HepG2 (cell line): Measurements from ENCODE around the gene UBC. TPM values are rescaled to one million over a fixed set of nuclear protein-coding genes. Genes with fewer than 3 reads are reported as not detected.

Source experiments
- AHDC1 ChIP-seq: sonication (generic); formaldehyde crosslinking; IDR thresholded peaks from 2 replicates; pipeline ENCODE4 v1.5.1; 2020; ENCODE audit warnings: mild to moderate bottlenecking, missing genetic modification reagents, borderline replicate concordance
- ARID4A ChIP-seq: sonication (generic); formaldehyde crosslinking; IDR thresholded peaks from 2 replicates; pipeline ENCODE4 v1.5.0; 2020; ENCODE audit warnings: mild to moderate bottlenecking, missing genetic modification reagents, borderline replicate concordance
- FLYWCH1 ChIP-seq: sonication (generic); formaldehyde crosslinking; IDR thresholded peaks from 2 replicates; pipeline ENCODE4 v1.8.1; 2023; ENCODE audit warnings: mild to moderate bottlenecking, missing genetic modification reagents
- FOXP1 ChIP-seq, 2 experiments: fragments of 450-650 bp in 1 of 2; IDR thresholded peaks; 2 replicates each; pipeline ENCODE4 v1.6.1; 2017 to 2018; ENCODE audit warnings: antibody characterized with exemption in 1 of 2
- HNRNPK ChIP-seq: fragments of 200-400 bp; formaldehyde crosslinking; IDR thresholded peaks from 2 replicates; pipeline ENCODE4 v1.6.1; 2018; ENCODE audit warnings: low read length, low read depth, moderate library complexity, mild to moderate bottlenecking; ENCODE audit not compliant: poor library complexity, severe bottlenecking
- PHF20 ChIP-seq: sonication (generic); formaldehyde crosslinking; IDR thresholded peaks from 2 replicates; pipeline ENCODE4 v1.5.0; 2020; ENCODE audit warnings: mild to moderate bottlenecking, missing genetic modification reagents
- RNF2 ChIP-seq: fragments of 450-650 bp; conservative IDR thresholded peaks from 2 replicates; pipeline ENCODE4 v1.6.1; 2016; ENCODE audit warnings: low read depth
- SETDB1 ChIP-seq: sonication (generic); formaldehyde crosslinking; IDR thresholded peaks from 2 replicates; pipeline ENCODE4 v1.5.1; 2020; ENCODE audit warnings: missing genetic modification reagents, mild to moderate bottlenecking, borderline replicate concordance
- SPEN ChIP-seq: sonication (generic); formaldehyde crosslinking; IDR thresholded peaks from 2 replicates; pipeline ENCODE4 v1.5.1; 2020; ENCODE audit warnings: low read depth, mild to moderate bottlenecking, missing genetic modification reagents
- SYNCRIP ChIP-seq: fragments of 200-400 bp; formaldehyde crosslinking; IDR thresholded peaks from 2 replicates; pipeline ENCODE4 v1.6.1; 2018; ENCODE audit warnings: mild to moderate bottlenecking, low read depth, low read length; ENCODE audit not compliant: insufficient read depth
- TCF12 ChIP-seq, 2 experiments: fragments of 450-650 bp in 1 of 2; sonication (generic) in 1 of 2; formaldehyde crosslinking in 1 of 2; IDR thresholded peaks; 2 replicates each; pipeline versions ENCODE4 v1.6.1 to v1.8.0; 2017 to 2022; ENCODE audit warnings: antibody characterized with exemption in 1 of 2, mild to moderate bottlenecking in 1 of 2, missing genetic modification reagents in 1 of 2, moderate library complexity in 1 of 2
- ZFP37 ChIP-seq: sonication (generic); formaldehyde crosslinking; IDR thresholded peaks from 2 replicates; pipeline ENCODE4 v1.4.0; 2020; ENCODE audit warnings: missing genetic modification reagents, borderline replicate concordance
- ZFP90 ChIP-seq: sonication (generic); formaldehyde crosslinking; IDR thresholded peaks from 2 replicates; pipeline ENCODE4 v1.8.0; 2022; ENCODE audit warnings: missing genetic modification reagents, mild to moderate bottlenecking, inconsistent platforms, borderline replicate concordance
- ZNF329 ChIP-seq: sonication (generic); formaldehyde crosslinking; IDR thresholded peaks from 2 replicates; pipeline ENCODE4 v1.9.0; 2021; ENCODE audit warnings: low read depth, mild to moderate bottlenecking, missing genetic modification reagents
- ZNF333 ChIP-seq: sonication (generic); formaldehyde crosslinking; IDR thresholded peaks from 2 replicates; pipeline ENCODE4 v1.4.0; 2020; ENCODE audit warnings: mild to moderate bottlenecking, missing genetic modification reagents, borderline replicate concordance
- ZNF530 ChIP-seq: sonication (generic); formaldehyde crosslinking; IDR thresholded peaks from 2 replicates; pipeline ENCODE4 v1.5.0; 2020; ENCODE audit warnings: low read depth, mild to moderate bottlenecking, missing genetic modification reagents
- ZNF562 ChIP-seq: sonication (generic); formaldehyde crosslinking; IDR thresholded peaks from 2 replicates; pipeline ENCODE4 v1.8.0; 2022; ENCODE audit warnings: missing genetic modification reagents, borderline replicate concordance
- ZZZ3 ChIP-seq: sonication (generic); formaldehyde crosslinking; IDR thresholded peaks from 2 replicates; pipeline ENCODE4 v1.4.0; 2020; ENCODE audit warnings: missing genetic modification reagents, mild to moderate bottlenecking, borderline replicate concordance
- polyA plus RNA-seq, 8 experiments: library from polyadenylated mRNA; depleted of rRNA in 3 of 8; stranded (reverse) in 7 of 8; unstranded in 1 of 8; fragments of >200 nt; fragmentation: Illumina TruSeq in 4 of 8; extraction: Trizol in 4 of 8; gene quantifications; 2 replicates each; pipeline versions ENCODE4 v1.2.1 to v1.2.3, GENCODE V29; 2011 to 2016; ENCODE audit warnings: low read depth in 4 of 8, missing spikeins in 1 of 8, mixed read lengths in 1 of 8; ENCODE audit not compliant: insufficient read depth in 1 of 8
- total RNA-seq, 5 experiments: library from RNA; depleted of rRNA; stranded (reverse); fragments of >200 nt; fragmentation: Illumina TruSeq; extraction: Trizol; gene quantifications; 2 replicates each; pipeline ENCODE4 v1.2.3, GENCODE V29; 2016; ENCODE audit warnings: low read depth in 1 of 5

Gene UBC
- total and polyA plus RNA-seq, 2 of the 13 experiments (the other 11 are each of a cell fraction or from before 2014, with no cell fraction given): 805 to 1,432 TPM

DNA sequence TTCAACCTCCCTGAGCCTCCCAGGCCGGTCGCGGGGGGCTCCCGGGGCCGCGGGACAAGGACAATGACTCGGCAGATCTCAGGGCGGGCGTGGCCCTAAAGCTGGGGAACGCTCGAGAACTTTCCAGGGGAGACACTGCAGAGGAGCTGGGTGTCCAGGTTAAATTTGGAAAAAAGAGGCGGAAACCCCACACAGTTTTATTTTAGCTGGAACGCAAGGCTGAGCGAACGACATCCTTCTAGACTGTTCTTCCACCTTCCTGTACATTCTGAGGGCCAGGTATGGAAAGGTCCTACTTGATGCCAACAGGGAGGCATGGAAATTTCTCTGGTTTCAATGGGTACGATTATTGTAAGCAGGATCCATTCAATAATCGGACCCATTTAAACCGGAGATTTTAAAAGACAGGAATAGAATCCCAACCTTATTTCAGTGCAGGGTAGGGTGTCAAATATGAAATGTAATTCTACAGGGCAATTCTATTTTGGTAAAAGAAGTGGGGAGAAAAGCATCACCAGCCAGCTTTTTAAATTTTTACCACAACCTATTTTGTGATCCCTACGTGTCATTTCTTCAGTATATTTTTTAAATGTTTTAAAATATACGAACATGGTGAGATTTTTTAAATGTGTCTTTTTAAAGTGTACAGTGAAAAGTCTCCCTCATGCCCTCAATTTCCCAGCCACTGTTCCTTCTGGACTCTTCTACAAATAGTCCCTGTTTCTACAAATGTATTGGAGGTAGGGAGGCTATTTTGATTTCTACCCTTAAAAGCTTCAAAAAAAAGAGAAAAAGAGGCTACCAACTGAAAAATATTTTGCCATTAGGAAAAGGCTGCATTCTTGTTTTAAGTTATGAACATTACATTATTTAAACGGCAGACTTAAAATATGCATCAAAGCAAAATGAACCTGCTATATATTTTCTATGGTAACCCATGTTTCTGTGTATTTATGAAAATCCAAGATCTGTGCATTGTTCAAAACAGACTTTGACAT is 1.1 kb upstream of the UBC start (continued):
- TF ChIP-seq RNF2 (no peak), HNRNPK (no peak), ZZZ3 (CRISPR knock-in tag) (no peak), ZFP90 (CRISPR knock-in tag) (no peak), ZNF333 (no peak), FOXP1 (IDR thresholded peaks at IDR 0.05) (no peak), FOXP1 (CRISPR knock-in tag; IDR thresholded peaks at IDR 0.05) (no peak), ZFP37 (CRISPR knock-in tag) (no peak), PHF20 (CRISPR knock-in tag) (no peak), TCF12 (IDR thresholded peaks at IDR 0.05) (no peak), TCF12 (CRISPR knock-in tag; IDR thresholded peaks at IDR 0.05) (no peak), SYNCRIP (no peak), FLYWCH1 (CRISPR knock-in tag) (no peak), AHDC1 (CRISPR knock-in tag) (no peak), ARID4A (CRISPR knock-in tag) (no peak), ZNF329 (CRISPR knock-in tag) (no peak), SETDB1 (CRISPR knock-in tag) (no peak), ZNF562 (no peak), SPEN (CRISPR knock-in tag) (no peak), ZNF530 (no peak)
